Left hindlimb (tissue), 1 donor: ENCODE results near the gene STMN3.
A peak's percentile ranks its signal among the peaks of the same experiment; 100 is the strongest.

Experiments used
- DNase-seq: peaks from one replicate; pipeline ENCODE4 v3.0.0-alpha.2; 2018

STMN3 gene

GRCh38 chr20:63653041-63653973, at the start of gene STMN3:
Gene STMN3 (minus strand): TSS chr20:63653424. CDS start chr20:63653345, 79 bp downstream.
- peak; percentile 95 for DNase-seq

- no peak for DNase-seq
These were observed 48.9 kb upstream of the STMN3 start for GRCh38 chr20:63702036-63702665.

- DNase-seq = no peak
These were observed 48.3 kb upstream of the STMN3 start for GRCh38 chr20:63701329-63702035.

DNA sequence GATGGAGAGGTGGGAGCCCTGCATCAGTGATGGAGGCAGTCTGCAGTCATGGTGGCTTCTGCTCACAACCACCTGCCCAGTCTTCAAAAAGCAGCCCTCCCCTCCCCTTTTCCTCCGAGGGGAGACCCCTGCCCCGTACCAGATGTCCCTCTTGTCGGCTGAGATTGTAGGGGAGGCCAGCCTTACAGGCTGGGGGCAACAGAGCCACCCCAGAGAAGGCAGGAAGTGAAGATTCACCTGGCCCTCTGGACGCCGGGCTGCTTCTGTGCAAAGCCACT, 47.8 kb upstream of the STMN3 start:
- DNase-seq = no peak

- no peak for DNase-seq
These were observed 47.2 kb upstream of the STMN3 start for GRCh38 chr20:63700199-63701050.

DNA sequence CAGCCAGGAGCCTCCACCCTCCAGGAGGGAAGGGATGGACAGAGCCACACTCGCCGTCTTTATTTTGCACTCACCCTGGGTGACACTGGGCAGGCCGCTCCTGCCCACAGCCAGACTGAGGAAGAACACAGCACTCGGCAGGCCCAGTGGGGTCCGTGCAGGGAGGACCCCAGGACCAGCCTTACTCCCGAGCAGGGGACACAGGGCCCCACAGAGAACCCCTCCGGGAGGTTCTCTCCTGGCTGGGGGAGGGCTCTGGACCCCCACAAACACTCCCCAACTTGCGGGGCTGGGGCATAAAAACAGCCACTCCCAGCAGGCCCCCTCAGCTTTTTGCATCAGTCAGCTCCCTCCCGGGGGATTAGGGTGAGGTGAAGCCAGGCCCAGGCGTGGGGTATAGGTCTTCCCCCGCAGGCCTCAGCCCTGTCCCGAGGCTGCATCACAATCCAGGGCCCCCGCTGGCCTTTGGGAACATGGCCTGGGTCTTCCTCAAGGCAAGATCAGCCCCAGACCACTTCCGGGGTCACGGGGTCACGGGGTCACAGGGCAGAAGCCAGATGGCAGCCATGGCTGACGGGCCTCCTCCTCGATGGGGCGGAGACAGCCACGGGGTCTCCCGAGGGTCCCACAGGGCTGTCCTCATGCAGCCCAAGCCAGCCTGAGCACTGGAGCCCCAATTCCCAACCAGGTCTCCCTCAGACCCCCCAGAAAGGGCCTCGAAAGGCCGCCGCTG, 46.4 kb upstream of the STMN3 start:
- peak; percentile 41 for DNase-seq

DNA sequence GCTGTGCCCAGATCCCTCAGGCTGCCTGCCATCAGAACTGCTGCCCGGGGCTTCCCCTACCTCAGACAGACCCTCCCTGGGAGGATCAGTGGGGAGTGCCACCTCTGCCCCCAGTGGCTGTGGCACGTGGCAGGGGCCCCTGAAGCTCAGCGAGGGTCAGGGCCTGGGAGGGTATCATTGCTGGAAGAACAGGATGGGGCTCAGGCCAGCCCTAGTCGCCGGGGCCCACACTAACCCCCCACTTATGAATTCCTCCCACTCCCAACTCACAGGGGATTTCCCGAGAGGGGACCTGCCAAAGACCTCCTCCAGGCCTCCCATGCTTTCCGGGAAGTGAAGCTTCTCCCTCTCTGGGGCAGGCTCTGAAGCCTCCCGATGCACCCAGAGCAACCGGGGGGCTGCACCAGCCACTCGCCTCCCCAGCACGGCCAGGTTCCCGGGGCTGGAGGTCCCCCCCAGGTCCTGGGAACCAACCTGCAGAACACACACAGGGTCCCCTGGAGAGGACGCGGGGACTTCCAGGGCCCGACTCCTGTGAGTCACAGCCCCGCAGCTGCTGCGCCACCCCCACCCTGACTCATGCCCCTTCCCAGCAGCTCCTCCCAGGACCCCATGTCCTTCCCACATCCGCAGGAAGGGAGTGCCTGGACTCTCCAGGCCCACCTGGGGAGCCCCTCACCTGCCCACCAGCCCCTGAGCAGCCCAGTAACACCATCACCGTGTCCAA, 45.7 kb upstream of the STMN3 start:
- peak; percentile 64 for DNase-seq

DNA sequence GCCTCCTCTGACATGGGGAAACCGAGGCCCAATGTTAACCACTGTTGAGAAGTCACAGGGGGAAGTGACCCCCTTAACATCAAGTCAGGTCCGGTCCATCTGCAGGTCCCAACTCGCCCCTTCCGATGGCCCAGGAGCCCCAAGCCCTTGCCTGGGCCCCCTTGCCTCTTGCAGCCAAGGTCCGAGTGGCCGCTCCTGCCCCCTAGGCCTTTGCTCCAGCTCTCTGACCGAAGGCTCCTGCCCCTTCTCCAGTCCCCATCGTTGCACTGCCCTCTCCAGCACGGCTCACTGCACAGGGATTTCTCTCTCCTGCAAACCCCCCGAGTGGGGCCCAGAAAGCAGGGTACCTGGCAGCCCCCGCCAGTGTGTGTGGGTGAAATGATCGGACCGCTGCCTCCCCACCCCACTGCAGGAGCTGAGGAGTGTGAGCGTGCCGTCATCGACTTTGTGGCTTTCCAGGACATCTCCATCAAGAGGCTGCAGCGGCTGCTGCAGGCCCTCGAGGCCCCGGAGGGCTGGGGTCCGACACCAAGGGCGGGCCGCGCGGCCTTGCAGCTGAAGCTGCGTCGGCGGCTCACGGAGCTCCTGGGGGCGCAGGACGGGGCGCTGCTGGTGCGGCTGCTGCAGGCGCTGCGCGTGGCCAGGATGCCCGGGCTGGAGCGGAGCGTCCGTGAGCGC, 44.8 kb upstream of the STMN3 start:
- DNase-seq = peak; percentile 38

DNA sequence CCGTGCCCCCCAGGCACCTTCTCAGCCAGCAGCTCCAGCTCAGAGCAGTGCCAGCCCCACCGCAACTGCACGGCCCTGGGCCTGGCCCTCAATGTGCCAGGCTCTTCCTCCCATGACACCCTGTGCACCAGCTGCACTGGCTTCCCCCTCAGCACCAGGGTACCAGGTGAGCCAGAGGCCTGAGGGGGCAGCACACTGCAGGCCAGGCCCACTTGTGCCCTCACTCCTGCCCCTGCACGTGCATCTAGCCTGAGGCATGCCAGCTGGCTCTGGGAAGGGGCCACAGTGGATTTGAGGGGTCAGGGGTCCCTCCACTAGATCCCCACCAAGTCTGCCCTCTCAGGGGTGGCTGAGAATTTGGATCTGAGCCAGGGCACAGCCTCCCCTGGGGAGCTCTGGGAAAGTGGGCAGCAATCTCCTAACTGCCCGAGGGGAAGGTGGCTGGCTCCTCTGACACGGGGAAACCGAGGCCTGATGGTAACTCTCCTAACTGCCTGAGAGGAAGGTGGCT, 44.2 kb upstream of the STMN3 start:
- DNase-seq = peak; percentile 53

- DNase-seq = no peak
These were observed 43.6 kb upstream of the STMN3 start, which contains the start of gene TNFRSF6B for GRCh38 chr20:63696628-63697356. Gene TNFRSF6B (plus strand): TSS chr20:63696652. CDS start chr20:63696768, 116 bp downstream.

- DNase-seq = peak; percentile 46
These were observed 43.0 kb upstream of the STMN3 start for GRCh38 chr20:63696306-63696627.

- DNase-seq = peak; percentile 27
These were observed 42.4 kb upstream of the STMN3 start for GRCh38 chr20:63695424-63696305.

DNA sequence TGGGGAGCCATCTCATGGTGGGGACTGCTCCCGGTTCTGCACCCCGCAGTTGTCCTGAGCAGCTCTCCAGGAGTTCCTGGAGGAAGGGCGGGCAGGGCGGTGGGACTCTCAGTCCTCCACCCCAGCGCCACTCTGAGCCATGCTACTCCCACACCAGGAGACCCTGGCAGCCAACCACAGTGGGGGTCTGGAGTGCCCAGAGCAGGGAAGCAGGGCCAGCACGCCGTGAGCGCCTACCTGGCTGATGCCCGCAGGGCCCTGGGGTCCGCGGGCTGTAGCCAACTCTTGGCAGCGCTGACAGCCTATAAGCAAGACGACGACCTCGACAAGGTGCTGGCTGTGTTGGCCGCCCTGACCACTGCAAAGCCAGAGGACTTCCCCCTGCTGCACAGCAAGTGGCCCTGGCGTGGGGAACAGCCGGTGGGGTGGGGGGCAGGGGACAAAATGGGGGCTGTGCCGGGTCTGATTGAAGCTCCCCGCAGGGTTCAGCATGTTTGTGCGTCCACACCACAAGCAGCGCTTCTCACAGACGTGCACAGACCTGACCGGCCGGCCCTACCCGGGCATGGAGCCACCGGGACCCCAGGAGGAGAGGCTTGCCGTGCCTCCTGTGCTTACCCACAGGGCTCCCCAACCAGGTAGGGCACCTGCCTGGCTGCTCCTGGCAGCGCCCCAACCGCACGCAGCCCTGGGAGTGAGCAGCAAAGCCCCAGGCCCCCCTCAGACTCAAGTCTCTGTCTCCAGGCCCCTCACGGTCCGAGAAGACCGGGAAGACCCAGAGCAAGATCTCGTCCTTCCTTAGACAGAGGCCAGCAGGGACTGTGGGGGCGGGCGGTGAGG, 41.6 kb upstream of the STMN3 start:
- DNase-seq = peak; percentile 37

DNA sequence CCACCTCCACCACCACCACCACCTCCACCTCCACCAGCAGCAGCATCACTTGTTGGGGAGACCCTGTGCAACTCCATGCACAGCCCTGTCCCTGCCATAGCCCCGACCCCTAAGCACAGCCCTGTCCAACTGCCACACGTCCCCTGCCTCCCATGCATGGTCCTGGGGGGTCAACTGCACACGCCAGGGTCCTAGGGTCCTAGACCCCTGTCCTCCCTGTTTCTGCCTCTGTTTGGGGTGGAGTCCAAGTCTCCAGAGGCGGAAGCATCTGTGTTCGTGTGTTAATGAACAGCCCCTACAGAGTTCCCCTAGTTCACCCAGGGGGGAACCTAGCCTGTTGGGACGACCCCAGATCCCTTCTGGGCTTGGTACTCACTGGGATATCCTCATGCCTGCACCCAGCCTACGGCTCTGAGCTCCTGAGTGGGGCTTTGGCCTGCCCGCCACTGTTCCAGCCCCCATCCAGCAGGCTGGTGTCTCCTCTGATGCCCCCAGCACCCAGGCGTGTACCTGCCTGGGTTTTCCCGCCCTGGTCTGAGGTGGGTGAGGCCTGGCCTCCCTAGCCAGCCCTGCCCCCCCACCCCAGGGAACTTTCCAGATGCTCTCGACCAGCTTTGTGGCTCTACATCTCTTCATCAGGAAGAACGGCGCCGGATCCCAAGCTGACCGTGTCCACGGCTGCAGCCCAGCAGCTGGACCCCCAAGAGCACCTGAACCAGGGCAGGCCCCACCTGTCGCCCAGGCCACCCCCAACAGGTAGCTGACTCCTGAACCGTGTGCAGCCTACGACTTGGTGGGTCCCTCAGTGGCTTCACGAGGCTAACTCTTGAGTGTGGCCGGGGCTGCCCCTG, 40.7 kb upstream of the STMN3 start:
- peak; percentile 28 for DNase-seq

GRCh38 chr20:63693083-63693732, 40.0 kb upstream of the STMN3 start:
- DNase-seq = no peak

GRCh38 chr20:63692436-63693082, 39.3 kb upstream of the STMN3 start:
- DNase-seq = peak; percentile 47
